Activated CD4-positive, alpha-beta T cell treated with anti-CD3 and anti-CD28 coated beads, Interleukin-2, amount 10 ng/mL, durations not matched to agents 7 days and 5 days (primary cell): Measurements from ENCODE around the gene UBAP1L. TPM values are rescaled to one million over a fixed set of nuclear protein-coding genes. Genes with fewer than 3 reads are reported as not detected.

Source experiments
- CTCF ChIA-PET: fragments of 350-600 bp; sonication (Branson Sonifier 250); formaldehyde crosslinking; loops from one replicate; lab custom pipeline; 2021; ENCODE audit warnings: antibody characterized with exemption; lab: Charles Lee
- POLR2A ChIA-PET: fragments of 350-600 bp; sonication (Branson Sonifier 250); formaldehyde crosslinking; loops from one replicate; lab custom pipeline; 2021; ENCODE audit warnings: antibody characterized with exemption; lab: Charles Lee
- DNase-seq: peaks from one replicate; pipeline ENCODE4 v3.0.0-alpha.2; 2020
- H3K27ac Mint-ChIP-seq: one replicate; pipeline ENCODE4 v1.8.0; 2021; ENCODE audit warnings: mild to moderate bottlenecking, moderate library complexity, mixed read lengths
- H3K27me3 Mint-ChIP-seq: one replicate; pipeline ENCODE4 v1.8.0; 2021; ENCODE audit warnings: mixed read lengths
- H3K36me3 Mint-ChIP-seq: one replicate; pipeline ENCODE4 v1.8.0; 2021; ENCODE audit warnings: low read depth, mixed read lengths
- H3K4me1 Mint-ChIP-seq: one replicate; pipeline ENCODE4 v1.8.0; 2021; ENCODE audit warnings: mixed read lengths
- H3K4me3 Mint-ChIP-seq: one replicate; pipeline ENCODE4 v1.8.0; 2021; ENCODE audit warnings: mild to moderate bottlenecking, moderate library complexity, mixed read lengths
- H3K9me3 Mint-ChIP-seq: one replicate; pipeline ENCODE4 v1.8.0; 2021; ENCODE audit warnings: mixed read lengths
- total RNA-seq, 2 experiments: library from RNA; stranded (reverse); gene quantifications; one replicate each; pipeline ENCODE4 v1.2.3, GENCODE V29; 2021

Gene UBAP1L
- total RNA-seq, 2 experiments from 2014 or later, result 3.8 to 5.3 TPM

GRCh38 chr15:65067317-65067644, 47.7 kb downstream of the UBAP1L start:
- Mint-ChIP-seq H3K4me1 (peaks cover 3% of the 10 kb centered on the region), H3K27ac (no peak overlapping the region), H3K27me3 (peaks cover 43% of the 10 kb centered on the region), H3K9me3 (no peaks in the 10 kb centered on the region), H3K4me3 (no peak overlapping the region), H3K36me3 (no peaks in the 10 kb centered on the region)
- POLR2A ChIA-PET, result no interaction called here
- DNase-seq, result no peak
- CTCF ChIA-PET, result interaction anchor here (0.6 to 1.5 kb wide), 3 partner anchors 9 to 87 kb away, joined by 3 to 4 read pairs (median 3); partner anchors contain the start of gene KBTBD13

- Mint-ChIP-seq H3K9me3 (no peaks in the 10 kb centered on the region), H3K36me3 (no peaks in the 10 kb centered on the region), H3K4me3 (no peak overlapping the region), H3K27ac (no peak overlapping the region), H3K27me3 (peaks cover 43% of the 10 kb centered on the region), H3K4me1 (peaks cover 3% of the 10 kb centered on the region)
- CTCF ChIA-PET, result interaction anchor here (0.6 to 1.1 kb wide), 4 partner anchors 12 to 155 kb away, joined by 3 to 5 read pairs (median 4); partner anchors contain the start of gene ANKDD1A
- POLR2A ChIA-PET, result no interaction called here
- no peak for DNase-seq
Observed at GRCh38 chr15:65066635-65067316, 48.2 kb downstream of the UBAP1L start.

- ChIA-PET POLR2A (no interaction called here), CTCF (interaction anchor here (0.6 to 0.9 kb wide), 2 partner anchors 27 to 154 kb away, joined by 5 read pairs; partner anchors contain the start of gene ANKDD1A)
- Mint-ChIP-seq H3K36me3 (no peaks in the 10 kb centered on the region), H3K27me3 (peaks cover 43% of the 10 kb centered on the region), H3K9me3 (no peaks in the 10 kb centered on the region), H3K4me3 (no peak overlapping the region), H3K4me1 (peaks cover 3% of the 10 kb centered on the region), H3K27ac (no peak overlapping the region)
- DNase-seq, result no peak
Observed at GRCh38 chr15:65066001-65066634, 48.9 kb downstream of the UBAP1L start.

- DNase-seq, result no peak
- Mint-ChIP-seq H3K27ac (no peak overlapping the region), H3K9me3 (no peaks in the 10 kb centered on the region), H3K27me3 (peaks cover 22% of the 10 kb centered on the region), H3K36me3 (no peaks in the 10 kb centered on the region), H3K4me3 (no peak overlapping the region), H3K4me1 (peaks cover 3% of the 10 kb centered on the region)
- POLR2A ChIA-PET, result no interaction called here
- CTCF ChIA-PET, result interaction anchor here (0.5 to 2.1 kb wide), 5 partner anchors 10 to 1082 kb away, joined by 3 to 4 read pairs (median 3); no protein-coding TSS in a partner anchor
Observed at GRCh38 chr15:65062726-65063125, 52.3 kb downstream of the UBAP1L start.

GRCh38 chr15:65062061-65062460, 52.9 kb downstream of the UBAP1L start:
- ChIA-PET POLR2A (no interaction called here), CTCF (interaction anchor here (0.8 to 2.1 kb wide), 6 partner anchors 10 to 25 kb away, joined by 3 to 4 read pairs (median 3); no protein-coding TSS in a partner anchor)
- DNase-seq, result no peak
- Mint-ChIP-seq H3K4me1 (peaks cover under 1% of the 10 kb centered on the region), H3K27me3 (peaks cover 18% of the 10 kb centered on the region), H3K4me3 (no peak overlapping the region), H3K9me3 (no peaks in the 10 kb centered on the region), H3K36me3 (no peaks in the 10 kb centered on the region), H3K27ac (no peak overlapping the region)

- H3K36me3 Mint-ChIP-seq, result no peaks in the 10 kb centered on the region
- peaks cover 7% of the 10 kb centered on the region for H3K27me3 Mint-ChIP-seq
- H3K4me1 Mint-ChIP-seq, result peaks cover 3% of the 10 kb centered on the region
- ChIA-PET CTCF (interaction anchor here (1.3 kb wide), 1 partner anchor 12 kb away, joined by 3 read pairs; no protein-coding TSS in a partner anchor), POLR2A (no interaction called here)
- H3K9me3 Mint-ChIP-seq, result no peaks in the 10 kb centered on the region
- DNase-seq, result no peak
- H3K27ac Mint-ChIP-seq, result no peak overlapping the region
- H3K4me3 Mint-ChIP-seq, result no peak overlapping the region
Observed at GRCh38 chr15:65060641-65061397, 54.2 kb downstream of the UBAP1L start.

- Mint-ChIP-seq H3K9me3 (no peaks in the 10 kb centered on the region), H3K4me3 (no peak overlapping the region), H3K27me3 (no peaks in the 10 kb centered on the region), H3K27ac (no peak overlapping the region), H3K36me3 (no peaks in the 10 kb centered on the region), H3K4me1 (peaks cover 10% of the 10 kb centered on the region)
- CTCF ChIA-PET, result interaction anchor here (0.7 to 1.1 kb wide), 3 partner anchors 45 to 725 kb away, joined by 3 read pairs; no protein-coding TSS in a partner anchor
- POLR2A ChIA-PET, result no interaction called here
- no peak for DNase-seq
Observed at GRCh38 chr15:65059931-65060596, 54.9 kb downstream of the UBAP1L start.

GRCh38 chr15:65059369-65059750, 55.6 kb downstream of the UBAP1L start:
- ChIA-PET POLR2A (no interaction called here), CTCF (interaction anchor here (0.7 to 1.1 kb wide), 4 partner anchors 10 to 725 kb away, joined by 3 read pairs; no protein-coding TSS in a partner anchor)
- no peaks in the 10 kb centered on the region for H3K27me3 Mint-ChIP-seq
- H3K27ac Mint-ChIP-seq, result no peak overlapping the region
- H3K9me3 Mint-ChIP-seq, result no peaks in the 10 kb centered on the region
- no peak for DNase-seq
- no peaks in the 10 kb centered on the region for H3K36me3 Mint-ChIP-seq
- no peak overlapping the region for H3K4me3 Mint-ChIP-seq
- peaks cover 12% of the 10 kb centered on the region for H3K4me1 Mint-ChIP-seq

GRCh38 chr15:65058394-65059368, 56.3 kb downstream of the UBAP1L start:
- no peak for DNase-seq
- ChIA-PET POLR2A (no interaction called here), CTCF (interaction anchor here (0.5 to 0.9 kb wide), 2 partner anchors 11 to 61 kb away, joined by 3 read pairs; no protein-coding TSS in a partner anchor)
- Mint-ChIP-seq H3K4me3 (no peak overlapping the region), H3K9me3 (no peaks in the 10 kb centered on the region), H3K36me3 (no peaks in the 10 kb centered on the region), H3K4me1 (peaks cover 14% of the 10 kb centered on the region), H3K27ac (no peak overlapping the region), H3K27me3 (no peaks in the 10 kb centered on the region)

GRCh38 chr15:65057549-65057940, 57.5 kb downstream of the UBAP1L start:
- Mint-ChIP-seq H3K27me3 (no peaks in the 10 kb centered on the region), H3K4me1 (peaks cover 14% of the 10 kb centered on the region), H3K4me3 (no peak overlapping the region), H3K9me3 (no peaks in the 10 kb centered on the region), H3K27ac (no peak overlapping the region), H3K36me3 (no peaks in the 10 kb centered on the region)
- ChIA-PET POLR2A (no interaction called here), CTCF (no interaction called here)
- no peak for DNase-seq

- H3K27me3 Mint-ChIP-seq, result no peaks in the 10 kb centered on the region
- no peak overlapping the region for H3K27ac Mint-ChIP-seq
- CTCF ChIA-PET, result interaction anchor here (0.9 to 2.6 kb wide), 4 partner anchors 15 to 243 kb away, joined by 3 to 12 read pairs (median 4); no protein-coding TSS in a partner anchor
- no peak overlapping the region for H3K4me3 Mint-ChIP-seq
- H3K4me1 Mint-ChIP-seq, result peaks cover 14% of the 10 kb centered on the region
- no peaks in the 10 kb centered on the region for H3K9me3 Mint-ChIP-seq
- no peaks in the 10 kb centered on the region for H3K36me3 Mint-ChIP-seq
- no peak for DNase-seq
- POLR2A ChIA-PET, result no interaction called here
Observed at GRCh38 chr15:65056868-65057548, 58.0 kb downstream of the UBAP1L start.
